Inflammatory macrophage treated with lipopolysaccharide for 1 hour (primary cell): Measurements from ENCODE around the gene SH3PXD2B.
"Not testable (repeated sequence)": the region's sequence is repeated elsewhere in the genome, so short reads cannot be mapped to it uniquely, and the experiment has no call there.

ENCODE experiments used
- DNase-seq, 2 donors: peaks; one replicate each; pipeline ENCODE4 v3.0.0-alpha.2; 2020 to 2022

Gene SH3PXD2B

GRCh38 chr5:172288465-172288864, 165.9 kb downstream of the SH3PXD2B start:
- no peak for DNase-seq

- DNase-seq, result not testable (repeated sequence)
Measured at GRCh38 chr5:172287140-172287539, 167.2 kb downstream of the SH3PXD2B start.

GRCh38 chr5:172285226-172286143, 168.8 kb downstream of the SH3PXD2B start:
- no peak for DNase-seq

- peak; percentile 32 to 49 for DNase-seq
Measured at GRCh38 chr5:172284611-172284980, 169.7 kb downstream of the SH3PXD2B start.

GRCh38 chr5:172283862-172284610, 170.3 kb downstream of the SH3PXD2B start:
- peak; percentile 82 to 84 for DNase-seq

DNA sequence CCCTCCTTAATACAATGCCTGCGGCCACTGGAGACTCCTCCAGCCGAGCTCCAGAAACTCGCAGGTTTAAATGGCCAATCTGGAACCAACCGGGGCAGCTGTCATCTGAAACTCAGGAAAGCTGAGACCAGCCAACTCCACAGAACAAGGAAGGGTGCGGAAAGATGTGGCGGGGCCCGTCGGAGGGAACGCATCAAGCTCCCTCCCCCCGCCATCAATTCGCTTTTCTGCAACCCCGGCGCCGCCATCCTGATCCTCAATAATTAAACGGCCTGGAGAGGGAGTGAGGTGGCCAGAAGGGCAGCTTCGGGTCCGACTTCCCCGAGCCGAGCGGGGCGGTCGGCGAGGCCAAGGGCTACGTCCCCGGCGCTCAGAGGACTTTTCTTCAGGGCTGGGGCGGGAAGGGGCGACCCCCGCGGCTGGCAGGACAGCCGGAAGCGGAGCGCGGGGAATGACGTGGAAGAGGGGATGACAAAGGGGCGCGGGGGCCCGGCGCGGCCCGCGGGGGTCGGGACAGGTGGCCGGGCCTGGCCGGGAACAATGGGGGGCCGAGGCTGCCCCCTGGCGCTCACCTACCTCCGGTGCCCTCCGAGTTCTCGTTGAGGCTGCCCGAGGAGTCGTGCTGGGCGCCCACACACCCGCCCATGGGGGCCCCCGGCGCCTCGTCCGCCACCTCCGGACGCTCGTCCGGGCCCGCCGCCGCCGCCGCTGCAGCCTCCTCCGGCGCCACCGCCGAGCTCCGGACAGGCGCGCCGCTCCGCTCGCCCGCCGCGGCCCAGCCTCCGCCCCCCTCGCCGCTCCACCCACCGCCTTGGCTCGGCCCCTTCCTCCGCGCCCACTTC, 171.1 kb downstream of the SH3PXD2B start, which contains the start of gene UBTD2:
UBTD2 (minus strand) TSS at position 745 of the 842 bp plus-strand sequence; CDS start at position 646, 99 bp downstream.
- DNase-seq, result peak; percentile 57 to 75

DNA sequence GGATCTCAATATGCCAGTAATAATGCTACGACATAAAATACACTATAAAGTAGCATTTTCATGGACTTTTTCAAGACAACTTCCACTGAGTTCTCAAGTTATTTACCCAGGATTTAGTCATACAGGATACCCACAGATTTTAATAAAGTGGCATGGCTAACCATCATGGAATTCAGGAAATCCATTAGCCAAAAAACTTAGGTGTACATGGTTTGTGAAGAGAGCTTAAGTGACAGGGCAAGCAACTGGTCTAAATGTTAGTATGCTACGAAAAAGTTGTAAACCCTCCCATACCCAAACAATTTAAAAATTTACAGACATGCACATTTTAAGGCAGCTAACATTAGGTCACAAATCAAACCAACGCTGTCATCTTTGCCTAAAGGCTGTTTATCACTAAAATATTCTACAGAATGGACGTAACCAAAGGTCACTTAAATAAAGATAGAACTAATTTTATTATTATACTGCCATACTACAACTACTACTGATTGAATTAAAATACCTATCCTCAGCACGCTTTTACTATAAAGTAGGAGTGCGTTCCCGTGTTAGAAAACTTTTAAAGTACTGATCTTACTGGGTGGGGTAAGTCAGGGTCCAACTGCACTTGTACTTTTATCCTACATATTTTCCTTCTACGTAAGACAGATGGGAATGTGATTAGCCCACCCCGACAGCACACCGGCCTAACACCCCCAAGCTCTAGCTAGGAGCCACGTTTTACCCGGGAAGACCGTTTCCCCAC, 171.9 kb downstream of the SH3PXD2B start:
- no peak for DNase-seq

GRCh38 chr5:172281346-172281745, 173.0 kb downstream of the SH3PXD2B start:
- DNase-seq, result no peak

GRCh38 chr5:172280929-172281328, 173.4 kb downstream of the SH3PXD2B start:
- DNase-seq, result no peak

- DNase-seq, result no peak
Measured at GRCh38 chr5:172280317-172280716, 174.0 kb downstream of the SH3PXD2B start.

DNA sequence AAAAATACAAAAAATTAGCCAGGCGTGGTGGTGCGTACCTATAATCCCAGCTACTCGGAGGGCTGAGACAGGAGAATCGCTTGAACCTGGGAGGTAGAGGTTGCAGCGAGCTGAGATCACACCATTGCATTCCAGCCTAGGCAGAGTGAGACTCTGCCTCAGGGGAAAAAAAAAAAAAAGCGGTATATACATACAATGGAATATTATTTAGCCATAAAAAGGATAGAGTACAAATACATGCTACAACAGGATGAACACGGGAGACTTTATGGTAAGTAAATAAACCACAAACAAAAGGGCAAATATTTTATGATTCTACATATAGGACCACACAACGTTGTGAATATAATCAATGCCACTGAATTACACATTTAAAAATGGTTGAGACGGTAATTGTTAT, 176.0 kb downstream of the SH3PXD2B start:
- no peak for DNase-seq

DNA sequence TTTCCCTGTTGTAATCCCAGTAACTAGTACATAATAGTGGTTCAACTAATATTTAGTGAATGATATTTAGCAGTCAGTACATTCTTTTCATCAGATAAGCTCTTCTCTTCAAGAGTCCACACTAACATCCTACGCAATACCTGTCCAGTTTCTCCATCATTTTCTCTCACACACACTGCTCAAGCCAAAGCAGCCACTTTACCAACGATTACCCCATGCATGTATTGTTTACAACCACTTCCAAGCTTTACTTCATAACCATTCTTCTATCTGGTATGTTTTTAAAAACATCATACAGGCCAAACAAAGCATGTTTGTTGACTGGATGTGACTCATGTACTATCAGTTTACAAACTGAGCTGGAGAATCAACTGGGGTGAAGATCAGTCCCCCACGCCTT, 178.1 kb downstream of the SH3PXD2B start:
- no peak for DNase-seq
